HepG2 (cell line): Measurements from ENCODE around the gene DCDC2. TPM values are rescaled to one million over a fixed set of nuclear protein-coding genes. Genes with fewer than 3 reads are reported as not detected.

Experiments used
- CCAR2 ChIP-seq: fragments of 200-400 bp; formaldehyde crosslinking; optimal IDR thresholded peaks from 2 replicates; pipeline ENCODE3; 2018; ENCODE audit warnings: low read depth, mild to moderate bottlenecking, low read length, moderate library complexity
- DNMT3B ChIP-seq: conservative IDR thresholded peaks from 2 replicates; pipeline ENCODE4 v1.6.1; 2016; ENCODE audit warnings: missing biosample characterization, control low read depth
- PAX8 ChIP-seq: sonication (generic); formaldehyde crosslinking; IDR thresholded peaks from 2 replicates; pipeline ENCODE4 v1.8.0; 2022; ENCODE audit warnings: mild to moderate bottlenecking, missing genetic modification reagents, borderline replicate concordance
- SKI ChIP-seq: fragments of 450-650 bp; IDR thresholded peaks from one replicate; pipeline ENCODE4 v1.6.1; 2018; ENCODE audit warnings: mild to moderate bottlenecking; ENCODE audit not compliant: partially characterized antibody
- SMAD1 ChIP-seq: sonication (generic); formaldehyde crosslinking; IDR thresholded peaks from 2 replicates; pipeline ENCODE4 v1.4.0; 2020; ENCODE audit warnings: missing genetic modification reagents, low read depth, mild to moderate bottlenecking, borderline replicate concordance
- THYN1 ChIP-seq: sonication (generic); formaldehyde crosslinking; IDR thresholded peaks from 2 replicates; pipeline ENCODE4 v1.8.1; 2023; ENCODE audit warnings: low read depth, mild to moderate bottlenecking, moderate library complexity, missing genetic modification reagents, borderline replicate concordance
- ZNF510 ChIP-seq: sonication (generic); formaldehyde crosslinking; IDR thresholded peaks from 2 replicates; pipeline ENCODE4 v1.4.0; 2020; ENCODE audit warnings: low read depth, mild to moderate bottlenecking, missing genetic modification reagents
- ZNF549 ChIP-seq: sonication (generic); formaldehyde crosslinking; IDR thresholded peaks from 2 replicates; pipeline ENCODE4 v1.5.0; 2020; ENCODE audit warnings: missing genetic modification reagents
- ZNF605 ChIP-seq: sonication (generic); formaldehyde crosslinking; IDR thresholded peaks from 2 replicates; pipeline ENCODE4 v1.8.0; 2022; ENCODE audit warnings: mild to moderate bottlenecking, missing genetic modification reagents
- ZNF761 ChIP-seq: sonication (generic); formaldehyde crosslinking; conservative IDR thresholded peaks from 2 replicates; pipeline ENCODE4 v1.4.0; 2020; ENCODE audit warnings: mild to moderate bottlenecking, missing genetic modification reagents
- ZSCAN9 ChIP-seq: IDR thresholded peaks from 2 replicates; pipeline ENCODE4 v1.6.1; 2016; ENCODE audit warnings: borderline replicate concordance
- polyA plus RNA-seq, 8 experiments: library from polyadenylated mRNA; depleted of rRNA in 3 of 8; stranded (reverse) in 7 of 8; unstranded in 1 of 8; fragments of >200 nt; fragmentation: Illumina TruSeq in 4 of 8; extraction: Trizol in 4 of 8; gene quantifications; 2 replicates each; pipeline versions ENCODE4 v1.2.1 to v1.2.3, GENCODE V29; 2011 to 2016; ENCODE audit warnings: low read depth in 4 of 8, missing spikeins in 1 of 8, mixed read lengths in 1 of 8; ENCODE audit not compliant: insufficient read depth in 1 of 8
- total RNA-seq, 5 experiments: library from RNA; depleted of rRNA; stranded (reverse); fragments of >200 nt; fragmentation: Illumina TruSeq; extraction: Trizol; gene quantifications; 2 replicates each; pipeline ENCODE4 v1.2.3, GENCODE V29; 2016; ENCODE audit warnings: low read depth in 1 of 5
- TF ChIP-seq, protein P1 (sequence below): sonication (generic); formaldehyde crosslinking; conservative IDR thresholded peaks from 2 replicates; pipeline ENCODE4 v1.4.0; 2020; ENCODE audit warnings: missing genetic modification reagents
- TF ChIP-seq, protein P2 (sequence below): sonication (generic); formaldehyde crosslinking; IDR thresholded peaks from 2 replicates; pipeline ENCODE4 v1.5.1; 2020; ENCODE audit warnings: missing genetic modification reagents, mild to moderate bottlenecking, borderline replicate concordance
- TF ChIP-seq, protein P3 (sequence below): sonication (generic); formaldehyde crosslinking; IDR thresholded peaks from 2 replicates; pipeline ENCODE4 v1.4.0; 2020; ENCODE audit warnings: mild to moderate bottlenecking, missing genetic modification reagents
- TF ChIP-seq, protein P4 (sequence below): sonication (generic); formaldehyde crosslinking; IDR thresholded peaks from 2 replicates; pipeline ENCODE4 v1.8.1; 2023; ENCODE audit warnings: missing genetic modification reagents, mild to moderate bottlenecking, borderline replicate concordance
- TF ChIP-seq, protein P5 (sequence below): IDR thresholded peaks from 2 replicates; pipeline ENCODE4 v1.6.1; 2016; ENCODE audit warnings: low read depth, missing genetic modification reagents, missing compliant biosample characterization
- TF ChIP-seq, protein P6 (sequence below): sonication (generic); formaldehyde crosslinking; IDR thresholded peaks from 2 replicates; pipeline ENCODE4 v1.5.1; 2020; ENCODE audit warnings: mild to moderate bottlenecking, missing genetic modification reagents, moderate library complexity

The DCDC2 gene
- total and polyA plus RNA-seq, 2 of the 13 experiments (the other 11 are each of a cell fraction or from before 2014, with no cell fraction given), result 9.0 to 36.2 TPM

DNA sequence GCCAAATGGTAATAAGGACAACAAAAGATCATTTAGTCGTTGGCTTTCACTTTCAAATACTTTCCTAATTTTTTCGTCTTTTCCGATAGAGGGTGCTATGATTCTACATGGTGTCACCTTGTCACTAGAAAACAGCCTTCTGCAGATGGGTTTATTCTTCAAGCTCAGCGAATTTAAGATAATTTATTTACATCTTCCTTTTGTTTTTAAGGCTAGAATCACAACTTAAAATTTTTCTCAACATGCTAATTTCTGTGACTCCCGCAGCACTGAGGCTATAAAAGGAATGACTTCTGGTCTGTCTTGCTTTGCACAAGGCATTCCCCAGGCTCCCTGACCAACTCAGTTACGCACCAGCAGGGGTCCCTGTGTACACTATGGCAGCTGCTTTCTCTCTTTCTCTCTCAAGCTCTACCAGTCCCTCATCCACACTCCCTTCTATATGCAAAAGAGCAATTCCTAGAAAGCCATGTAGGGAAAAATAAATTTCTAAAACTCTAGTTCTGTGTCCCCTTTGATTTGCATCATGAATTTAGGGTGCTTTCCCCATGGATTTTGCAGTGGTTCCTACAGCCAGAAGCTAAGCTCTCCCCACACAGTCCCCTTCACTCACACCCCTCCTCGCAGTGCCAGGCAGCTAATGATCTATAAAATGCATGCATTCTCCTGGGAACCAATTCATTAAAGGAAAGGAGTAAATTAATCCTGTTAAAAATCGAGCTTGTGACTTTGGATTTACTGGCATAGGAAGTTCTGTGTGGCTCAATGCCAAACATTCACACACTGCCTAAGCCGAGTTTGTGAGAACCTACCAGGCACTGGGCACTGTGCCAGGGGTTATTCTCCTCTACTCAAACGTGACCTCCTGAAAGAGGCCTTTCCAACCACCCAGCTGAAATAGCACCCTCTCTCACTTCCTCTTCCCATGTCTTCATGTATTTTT is 74.5 kb downstream of the DCDC2 start (continued):
- TF ChIP-seq, protein P1, sequence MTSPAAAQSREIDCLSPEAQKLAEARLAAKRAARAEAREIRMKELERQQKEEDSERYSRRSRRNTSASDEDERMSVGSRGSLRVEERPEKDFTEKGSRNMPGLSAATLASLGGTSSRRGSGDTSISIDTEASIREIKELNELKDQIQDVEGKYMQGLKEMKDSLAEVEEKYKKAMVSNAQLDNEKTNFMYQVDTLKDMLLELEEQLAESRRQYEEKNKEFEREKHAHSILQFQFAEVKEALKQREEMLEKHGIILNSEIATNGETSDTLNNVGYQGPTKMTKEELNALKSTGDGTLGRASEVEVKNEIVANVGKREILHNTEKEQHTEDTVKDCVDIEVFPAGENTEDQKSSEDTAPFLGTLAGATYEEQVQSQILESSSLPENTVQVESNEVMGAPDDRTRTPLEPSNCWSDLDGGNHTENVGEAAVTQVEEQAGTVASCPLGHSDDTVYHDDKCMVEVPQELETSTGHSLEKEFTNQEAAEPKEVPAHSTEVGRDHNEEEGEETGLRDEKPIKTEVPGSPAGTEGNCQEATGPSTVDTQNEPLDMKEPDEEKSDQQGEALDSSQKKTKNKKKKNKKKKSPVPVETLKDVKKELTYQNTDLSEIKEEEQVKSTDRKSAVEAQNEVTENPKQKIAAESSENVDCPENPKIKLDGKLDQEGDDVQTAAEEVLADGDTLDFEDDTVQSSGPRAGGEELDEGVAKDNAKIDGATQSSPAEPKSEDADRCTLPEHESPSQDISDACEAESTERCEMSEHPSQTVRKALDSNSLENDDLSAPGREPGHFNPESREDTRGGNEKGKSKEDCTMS (CRISPR knock-in tag), result no peak
- TF ChIP-seq ZSCAN9 (CRISPR knock-in tag) (peak; percentile 76; the same call in 1 of the 2 replicates), PAX8 (CRISPR knock-in tag) (no peak), ZNF605 (CRISPR knock-in tag) (peak; percentile 39; the same call in 1 of the 2 replicates), DNMT3B (CRISPR knock-in tag) (no peak), ZNF549 (no peak), THYN1 (CRISPR knock-in tag) (no peak), SKI (no peak), ZNF761 (CRISPR knock-in tag) (no peak), ZNF510 (CRISPR knock-in tag) (no peak), SMAD1 (no peak), CCAR2 (no peak)
- TF ChIP-seq, protein P2, sequence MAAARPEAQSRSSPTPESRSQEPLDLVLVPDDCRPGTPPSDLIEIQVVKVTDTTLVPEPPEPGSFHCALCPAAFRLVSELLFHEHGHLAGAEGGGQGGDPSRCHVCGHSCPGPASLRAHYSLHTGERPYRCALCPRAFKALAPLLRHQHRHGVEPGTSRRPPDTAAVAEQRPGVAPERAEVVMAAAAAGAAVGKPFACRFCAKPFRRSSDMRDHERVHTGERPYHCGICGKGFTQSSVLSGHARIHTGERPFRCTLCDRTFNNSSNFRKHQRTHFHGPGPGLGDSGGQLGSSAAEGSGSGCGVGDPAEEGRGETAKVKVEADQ (CRISPR knock-in tag), result peak; percentile 37; the same call in 1 of the 2 replicates
- TF ChIP-seq, protein P3, sequence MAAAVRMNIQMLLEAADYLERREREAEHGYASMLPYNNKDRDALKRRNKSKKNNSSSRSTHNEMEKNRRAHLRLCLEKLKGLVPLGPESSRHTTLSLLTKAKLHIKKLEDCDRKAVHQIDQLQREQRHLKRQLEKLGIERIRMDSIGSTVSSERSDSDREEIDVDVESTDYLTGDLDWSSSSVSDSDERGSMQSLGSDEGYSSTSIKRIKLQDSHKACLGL (CRISPR knock-in tag), result no peak
- TF ChIP-seq, protein P4, sequence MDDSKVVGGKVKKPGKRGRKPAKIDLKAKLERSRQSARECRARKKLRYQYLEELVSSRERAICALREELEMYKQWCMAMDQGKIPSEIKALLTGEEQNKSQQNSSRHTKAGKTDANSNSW (CRISPR knock-in tag), result no peak
- TF ChIP-seq, protein P5, sequence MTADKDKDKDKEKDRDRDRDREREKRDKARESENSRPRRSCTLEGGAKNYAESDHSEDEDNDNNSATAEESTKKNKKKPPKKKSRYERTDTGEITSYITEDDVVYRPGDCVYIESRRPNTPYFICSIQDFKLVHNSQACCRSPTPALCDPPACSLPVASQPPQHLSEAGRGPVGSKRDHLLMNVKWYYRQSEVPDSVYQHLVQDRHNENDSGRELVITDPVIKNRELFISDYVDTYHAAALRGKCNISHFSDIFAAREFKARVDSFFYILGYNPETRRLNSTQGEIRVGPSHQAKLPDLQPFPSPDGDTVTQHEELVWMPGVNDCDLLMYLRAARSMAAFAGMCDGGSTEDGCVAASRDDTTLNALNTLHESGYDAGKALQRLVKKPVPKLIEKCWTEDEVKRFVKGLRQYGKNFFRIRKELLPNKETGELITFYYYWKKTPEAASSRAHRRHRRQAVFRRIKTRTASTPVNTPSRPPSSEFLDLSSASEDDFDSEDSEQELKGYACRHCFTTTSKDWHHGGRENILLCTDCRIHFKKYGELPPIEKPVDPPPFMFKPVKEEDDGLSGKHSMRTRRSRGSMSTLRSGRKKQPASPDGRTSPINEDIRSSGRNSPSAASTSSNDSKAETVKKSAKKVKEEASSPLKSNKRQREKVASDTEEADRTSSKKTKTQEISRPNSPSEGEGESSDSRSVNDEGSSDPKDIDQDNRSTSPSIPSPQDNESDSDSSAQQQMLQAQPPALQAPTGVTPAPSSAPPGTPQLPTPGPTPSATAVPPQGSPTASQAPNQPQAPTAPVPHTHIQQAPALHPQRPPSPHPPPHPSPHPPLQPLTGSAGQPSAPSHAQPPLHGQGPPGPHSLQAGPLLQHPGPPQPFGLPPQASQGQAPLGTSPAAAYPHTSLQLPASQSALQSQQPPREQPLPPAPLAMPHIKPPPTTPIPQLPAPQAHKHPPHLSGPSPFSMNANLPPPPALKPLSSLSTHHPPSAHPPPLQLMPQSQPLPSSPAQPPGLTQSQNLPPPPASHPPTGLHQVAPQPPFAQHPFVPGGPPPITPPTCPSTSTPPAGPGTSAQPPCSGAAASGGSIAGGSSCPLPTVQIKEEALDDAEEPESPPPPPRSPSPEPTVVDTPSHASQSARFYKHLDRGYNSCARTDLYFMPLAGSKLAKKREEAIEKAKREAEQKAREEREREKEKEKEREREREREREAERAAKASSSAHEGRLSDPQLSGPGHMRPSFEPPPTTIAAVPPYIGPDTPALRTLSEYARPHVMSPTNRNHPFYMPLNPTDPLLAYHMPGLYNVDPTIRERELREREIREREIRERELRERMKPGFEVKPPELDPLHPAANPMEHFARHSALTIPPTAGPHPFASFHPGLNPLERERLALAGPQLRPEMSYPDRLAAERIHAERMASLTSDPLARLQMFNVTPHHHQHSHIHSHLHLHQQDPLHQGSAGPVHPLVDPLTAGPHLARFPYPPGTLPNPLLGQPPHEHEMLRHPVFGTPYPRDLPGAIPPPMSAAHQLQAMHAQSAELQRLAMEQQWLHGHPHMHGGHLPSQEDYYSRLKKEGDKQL (CRISPR knock-in tag), result no peak
- TF ChIP-seq, protein P6, sequence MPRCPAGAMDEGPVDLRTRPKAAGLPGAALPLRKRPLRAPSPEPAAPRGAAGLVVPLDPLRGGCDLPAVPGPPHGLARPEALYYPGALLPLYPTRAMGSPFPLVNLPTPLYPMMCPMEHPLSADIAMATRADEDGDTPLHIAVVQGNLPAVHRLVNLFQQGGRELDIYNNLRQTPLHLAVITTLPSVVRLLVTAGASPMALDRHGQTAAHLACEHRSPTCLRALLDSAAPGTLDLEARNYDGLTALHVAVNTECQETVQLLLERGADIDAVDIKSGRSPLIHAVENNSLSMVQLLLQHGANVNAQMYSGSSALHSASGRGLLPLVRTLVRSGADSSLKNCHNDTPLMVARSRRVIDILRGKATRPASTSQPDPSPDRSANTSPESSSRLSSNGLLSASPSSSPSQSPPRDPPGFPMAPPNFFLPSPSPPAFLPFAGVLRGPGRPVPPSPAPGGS (CRISPR knock-in tag), result 0 out of 2 replicates have a peak, but pooled peaks have one; percentile 26
